GM12891 (cell line): Measurements from ENCODE around the gene P2RY4.

Experiments used
- PAX5 ChIP-seq: IDR thresholded peaks from 2 replicates; pipeline ENCODE4 v1.6.1; 2011; ENCODE audit warnings: low read length, moderate library complexity, mild to moderate bottlenecking; ENCODE audit not compliant: insufficient read depth, severe bottlenecking
- POLR2A ChIP-seq: IDR thresholded peaks from 2 replicates; pipeline ENCODE4 v1.6.1; 2011; ENCODE audit warnings: low read depth, low read length, control low read depth
- POLR2AphosphoS5 ChIP-seq: IDR thresholded peaks from 2 replicates; pipeline ENCODE4 v1.6.1; 2011; ENCODE audit warnings: low read depth, low read length, control low read depth
- POU2F2 ChIP-seq: IDR thresholded peaks from 2 replicates; pipeline ENCODE4 v1.6.1; 2011; ENCODE audit warnings: low read depth, mild to moderate bottlenecking, control low read depth, low read length, moderate library complexity
- SPI1 ChIP-seq: IDR thresholded peaks from 2 replicates; pipeline ENCODE4 v1.6.1; 2011; ENCODE audit warnings: low read depth, low read length, control low read depth
- TAF1 ChIP-seq: IDR thresholded peaks from 2 replicates; pipeline ENCODE4 v1.6.1; 2011; ENCODE audit warnings: low read depth, low read length, control low read depth

GRCh38 chrX:70279081-70279480 lies 19.1 kb upstream of the P2RY4 start:
- TF ChIP-seq POLR2A, result no peak
- no peak for TF ChIP-seq POLR2AphosphoS5
- TF ChIP-seq TAF1, result no peak
- TF ChIP-seq POU2F2, result no peak
- TF ChIP-seq PAX5, result no peak
- no peak for TF ChIP-seq SPI1
